SW 1271 (cell line): ENCODE results near the gene SNX15.
"Not testable (repeated sequence)": the region's sequence is repeated elsewhere in the genome, so short reads cannot be mapped to it uniquely, and the experiment has no call there.

Source experiments
- DNase-seq, 2 experiments: peaks; one replicate each; lab custom pipeline; 2025; lab: John Stamatoyannopoulos, UW

SNX15 gene, protein sequence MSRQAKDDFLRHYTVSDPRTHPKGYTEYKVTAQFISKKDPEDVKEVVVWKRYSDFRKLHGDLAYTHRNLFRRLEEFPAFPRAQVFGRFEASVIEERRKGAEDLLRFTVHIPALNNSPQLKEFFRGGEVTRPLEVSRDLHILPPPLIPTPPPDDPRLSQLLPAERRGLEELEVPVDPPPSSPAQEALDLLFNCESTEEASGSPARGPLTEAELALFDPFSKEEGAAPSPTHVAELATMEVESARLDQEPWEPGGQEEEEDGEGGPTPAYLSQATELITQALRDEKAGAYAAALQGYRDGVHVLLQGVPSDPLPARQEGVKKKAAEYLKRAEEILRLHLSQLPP

DNA sequence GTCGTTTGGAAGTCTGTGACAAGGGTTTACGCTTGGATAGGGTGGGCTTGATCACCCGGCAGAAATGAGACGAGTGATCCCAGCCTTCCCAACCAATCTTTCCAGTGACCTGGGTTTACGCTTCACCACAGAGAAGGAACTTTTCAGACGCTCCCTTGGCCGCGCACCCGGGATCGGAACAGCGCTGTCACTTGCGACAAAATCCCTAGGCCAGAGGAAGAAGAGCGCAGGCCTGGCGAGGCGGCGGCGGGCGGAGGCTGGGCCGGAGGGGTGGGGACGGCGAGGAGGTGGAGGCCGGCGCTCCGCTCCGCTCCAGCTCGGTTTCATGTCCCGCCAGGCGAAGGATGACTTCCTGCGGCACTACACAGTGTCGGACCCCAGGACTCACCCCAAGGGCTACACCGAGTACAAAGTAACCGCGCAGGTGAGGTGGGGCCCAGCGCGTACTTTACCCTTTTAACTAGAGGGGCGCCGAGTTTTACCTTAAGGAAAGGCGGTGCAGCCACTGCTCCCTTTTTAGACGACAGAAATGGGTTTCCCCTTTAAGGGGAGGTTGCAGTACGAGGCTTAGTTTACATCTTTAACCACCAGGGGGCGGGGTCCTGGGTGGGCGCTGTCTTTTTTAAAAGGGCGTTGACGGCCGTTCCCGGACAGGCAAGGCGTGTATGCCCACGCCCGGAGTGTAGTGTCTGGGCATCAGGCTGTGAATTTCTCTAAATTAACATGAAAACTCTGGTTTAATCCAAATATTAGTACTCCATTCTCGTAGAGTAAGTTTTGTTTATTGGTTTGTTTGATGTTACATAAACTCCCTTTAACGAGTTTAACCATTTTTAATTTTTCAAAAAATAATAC lies at the start of gene SNX15:
Gene SNX15 (plus strand): TSS at position 227 of the 855 bp plus-strand sequence. CDS start 99 bp downstream, at position 326.
- DNase-seq, result peak; percentile 87 to 97

GRCh38 chr11:64983339-64983738 lies 43.9 kb upstream of the SNX15 start:
- not testable (repeated sequence) for DNase-seq

DNA sequence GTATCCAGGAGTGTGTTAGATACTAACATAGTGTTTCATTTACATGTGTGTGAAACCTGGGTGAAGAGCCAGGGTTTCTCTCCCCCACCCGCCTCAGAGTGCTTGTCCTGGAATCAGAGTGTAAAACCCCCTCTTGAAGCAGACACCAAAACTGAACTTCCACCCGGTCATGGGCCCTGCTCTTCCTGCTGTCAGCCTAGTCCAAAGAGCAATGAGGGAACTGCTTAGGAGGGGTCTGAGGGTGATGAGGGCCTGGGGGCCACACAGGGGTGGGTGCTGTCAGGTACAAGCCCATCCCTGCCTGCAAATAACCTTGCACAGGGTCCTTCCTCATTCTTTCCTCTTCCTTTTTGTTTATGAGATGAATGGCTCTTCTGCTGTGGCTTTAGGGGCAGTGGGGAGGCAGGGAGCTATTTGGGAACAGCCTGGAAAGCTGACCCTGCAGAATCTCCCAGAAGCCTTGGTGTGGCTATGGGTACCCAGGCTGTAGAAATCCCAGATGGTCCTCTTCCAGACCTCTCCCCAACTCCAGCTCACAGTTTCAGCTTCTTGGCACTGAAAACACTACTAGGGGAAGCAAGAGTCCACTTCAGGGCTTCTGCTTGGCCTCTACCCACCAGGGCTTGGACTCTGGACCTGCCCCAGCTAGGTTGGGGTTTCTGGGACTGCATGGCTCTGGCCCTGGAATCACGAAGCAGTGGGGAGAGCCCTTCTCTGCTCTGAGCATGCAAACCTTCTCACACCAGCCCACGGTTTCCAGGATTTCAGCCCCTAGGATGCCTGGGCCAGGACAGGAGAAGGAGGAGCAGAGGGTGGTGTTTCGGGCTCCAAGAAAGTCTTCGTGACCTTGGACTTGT lies 39.0 kb upstream of the SNX15 start:
- DNase-seq, result no peak

DNA sequence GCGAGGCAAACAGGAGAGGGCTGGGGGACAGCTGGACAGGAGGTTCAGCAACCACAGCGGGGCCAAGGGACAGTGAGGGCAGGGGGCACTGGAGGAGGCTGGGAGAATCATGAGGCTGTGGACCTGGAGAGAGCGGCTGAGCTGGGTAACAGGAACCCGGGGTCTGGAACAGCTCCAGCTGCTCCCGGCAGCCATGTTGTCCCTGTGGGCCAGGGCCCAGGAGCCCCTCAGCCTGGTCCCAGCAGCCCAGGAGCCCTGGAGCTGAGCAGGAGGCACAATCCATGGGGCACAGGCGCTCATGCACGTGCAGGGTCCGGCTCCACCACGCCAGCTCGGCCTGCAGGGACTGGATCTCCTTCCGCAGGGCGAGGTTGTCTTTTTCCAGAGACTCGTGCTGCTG lies 37.8 kb upstream of the SNX15 start:
- no peak for DNase-seq

GRCh38 chr11:64990222-64990923 lies 36.9 kb upstream of the SNX15 start:
- no peak for DNase-seq

- no peak for DNase-seq
Measured at GRCh38 chr11:64994318-64994717, 32.9 kb upstream of the SNX15 start.

- DNase-seq, result no peak
Measured at GRCh38 chr11:64996327-64996709, 30.9 kb upstream of the SNX15 start.

GRCh38 chr11:64996710-64997380 lies 30.4 kb upstream of the SNX15 start, which contains the start of gene BATF2:
Gene BATF2 (minus strand): TSS chr11:64996971. CDS start chr11:64996914, 57 bp downstream.
- peak; percentile 40 to 80 for DNase-seq

GRCh38 chr11:64998141-64998540 lies 29.1 kb upstream of the SNX15 start:
- peak in 1 of 2 experiments; percentile 16 for DNase-seq

DNA sequence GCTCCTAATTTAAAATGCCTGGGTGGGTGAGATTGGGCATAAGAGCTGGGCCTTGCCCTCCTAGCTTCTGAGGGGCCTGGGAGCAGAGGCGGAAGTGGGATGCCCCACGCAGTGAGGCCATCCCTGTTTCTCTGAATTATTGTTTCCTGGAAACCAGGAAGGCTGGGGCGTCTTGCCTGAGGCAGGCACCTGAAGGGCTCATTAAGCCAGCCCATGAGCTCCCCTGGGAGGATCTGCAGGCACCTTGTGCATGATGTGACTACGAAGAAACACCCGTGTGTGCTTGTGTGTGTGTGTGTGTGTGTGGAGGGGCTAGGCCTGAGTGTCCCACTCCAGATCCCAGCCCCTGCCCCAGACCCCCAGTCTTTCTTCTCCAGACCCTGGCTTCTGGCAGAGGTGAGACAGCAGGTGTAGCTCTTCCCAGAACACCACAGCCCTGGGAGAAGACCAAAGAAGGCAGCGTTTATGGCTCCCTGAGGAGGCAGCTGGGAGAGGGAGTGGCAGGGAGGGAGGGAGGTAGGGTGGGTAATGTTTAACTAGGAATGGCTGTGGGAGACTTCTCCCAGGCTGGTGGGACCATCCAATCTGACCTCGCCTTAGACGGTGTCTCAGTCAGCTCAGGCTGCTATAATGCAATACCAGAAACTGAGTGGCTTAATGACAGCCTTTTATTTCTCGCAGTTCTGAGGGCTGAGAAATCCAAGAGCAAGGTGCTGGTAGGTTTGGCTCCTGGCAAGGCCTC lies 28.4 kb upstream of the SNX15 start:
- DNase-seq, result no peak

- DNase-seq, result no peak
Measured at GRCh38 chr11:64999478-64999877, 27.8 kb upstream of the SNX15 start.

GRCh38 chr11:65002706-65003105 lies 24.5 kb upstream of the SNX15 start:
- no peak for DNase-seq

DNA sequence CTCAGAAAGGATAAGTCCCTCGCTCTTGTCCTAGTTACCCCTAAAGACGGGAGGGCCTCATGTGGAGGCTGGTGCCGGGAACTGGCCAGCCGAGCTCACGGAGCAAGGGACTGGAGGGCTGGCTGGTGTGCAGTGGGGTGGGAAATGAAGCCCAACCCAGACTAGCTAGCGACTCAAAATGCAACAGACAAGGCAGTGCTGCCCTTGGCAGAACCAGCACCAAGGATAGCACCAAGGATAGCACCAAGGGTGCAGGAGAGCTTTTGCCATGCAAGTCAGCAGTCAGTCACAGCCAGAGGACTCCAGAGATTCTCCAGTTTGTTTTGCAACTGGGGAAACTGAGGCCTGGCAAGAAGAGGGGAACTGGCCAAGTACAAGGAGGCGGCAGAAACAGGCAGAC lies 24.0 kb upstream of the SNX15 start:
- no peak for DNase-seq

DNA sequence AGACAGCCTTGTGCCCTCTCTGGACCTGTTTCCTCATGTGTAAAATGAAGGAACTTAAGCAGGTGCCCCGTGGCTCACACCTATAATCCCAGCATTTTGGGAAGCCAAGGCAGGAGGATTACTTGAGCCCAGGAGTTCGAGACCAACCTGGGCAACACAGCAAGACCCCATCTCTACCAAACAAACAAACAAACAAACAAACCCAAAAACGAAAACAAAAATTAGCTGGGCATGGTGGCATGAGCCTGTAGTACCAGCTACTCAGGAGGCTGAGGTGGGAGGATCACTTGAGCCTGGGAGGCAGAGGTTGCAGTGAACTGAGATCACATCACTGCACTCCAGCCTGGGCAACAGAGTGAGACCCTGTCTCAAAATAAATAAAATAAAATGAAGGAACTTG lies 23.3 kb upstream of the SNX15 start:
- not testable (repeated sequence) for DNase-seq

- DNase-seq, result no peak
Measured at GRCh38 chr11:65008016-65008415, 19.2 kb upstream of the SNX15 start.

GRCh38 chr11:65008873-65009272 lies 18.4 kb upstream of the SNX15 start:
- DNase-seq, result no peak

DNA sequence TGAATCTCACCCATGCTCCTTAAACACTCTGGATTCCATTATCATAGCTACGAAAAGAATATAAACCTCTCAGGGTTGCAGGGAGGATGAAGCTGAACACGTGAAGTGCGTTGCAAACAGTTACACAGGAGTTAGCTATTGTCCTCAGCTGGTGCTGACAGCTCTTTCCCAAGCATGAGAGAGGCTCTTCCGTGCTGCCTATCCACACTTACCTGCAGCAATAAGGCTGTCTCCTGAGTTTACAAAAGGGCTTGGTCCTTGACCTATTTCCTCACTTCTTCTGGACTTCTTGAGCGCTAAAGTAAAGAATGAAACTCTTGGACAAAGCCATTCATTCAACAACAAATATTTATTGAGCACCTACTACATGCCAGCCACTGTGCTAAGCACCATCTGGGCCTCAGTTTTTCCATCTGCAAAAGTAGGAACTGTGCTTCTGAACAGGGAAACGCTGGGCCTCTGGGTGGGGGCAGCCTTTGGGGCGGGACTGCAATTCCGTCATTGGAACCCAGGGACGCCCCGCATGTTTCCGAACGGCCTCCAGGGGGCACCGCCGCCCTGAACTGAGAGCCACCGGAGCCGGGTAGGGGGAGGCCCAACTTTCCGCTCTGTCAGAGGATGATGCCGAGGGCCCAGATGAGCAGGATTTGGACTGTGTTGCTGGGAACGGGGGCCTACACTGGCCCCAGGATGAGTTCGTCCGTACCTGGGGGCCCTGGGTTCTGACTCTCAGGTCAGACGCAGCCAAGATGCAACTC lies 13.9 kb upstream of the SNX15 start:
- peak; percentile 67 to 83 for DNase-seq

- DNase-seq, result peak; percentile 65 to 87
Measured at GRCh38 chr11:65013888-65014725, 13.1 kb upstream of the SNX15 start, which contains the start of gene ARL2. Gene ARL2 (plus strand): TSS chr11:65014160. CDS start chr11:65014208, 48 bp downstream.
